GM18867 (cell line): ENCODE measurements around the gene RPRM.
"Not testable (repeated sequence)": the region's sequence is repeated elsewhere in the genome, so short reads cannot be mapped to it uniquely, and the experiment has no call there.

Experiments used
- ATAC-seq: cut with Tn5 transposase; IDR thresholded peaks from one replicate; pipeline ENCODE4 v1.9.1; 2021; ENCODE audit warnings: mild to moderate bottlenecking, moderate library complexity; ENCODE audit not compliant: unreplicated experiment

The RPRM gene

DNA sequence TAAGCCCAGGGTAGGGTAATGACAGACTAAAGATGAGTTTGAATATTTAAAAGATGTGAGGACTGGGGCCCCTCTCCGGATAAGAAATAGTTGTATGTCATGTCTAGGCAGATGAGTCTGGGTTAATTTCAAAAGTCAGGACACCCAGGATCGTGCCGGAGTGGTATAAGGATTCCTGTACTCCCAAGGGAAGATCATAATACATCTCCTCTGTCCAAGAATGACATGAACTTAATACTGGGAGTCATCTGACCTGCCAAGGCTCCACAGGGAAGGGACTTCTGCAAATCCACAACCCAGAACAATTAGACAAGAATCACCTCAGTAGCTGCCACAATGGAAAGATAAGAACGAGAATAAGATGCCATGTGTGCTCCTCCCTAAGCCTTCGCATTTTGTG is 17.1 kb downstream of the RPRM start:
- ATAC-seq, result no peak

DNA sequence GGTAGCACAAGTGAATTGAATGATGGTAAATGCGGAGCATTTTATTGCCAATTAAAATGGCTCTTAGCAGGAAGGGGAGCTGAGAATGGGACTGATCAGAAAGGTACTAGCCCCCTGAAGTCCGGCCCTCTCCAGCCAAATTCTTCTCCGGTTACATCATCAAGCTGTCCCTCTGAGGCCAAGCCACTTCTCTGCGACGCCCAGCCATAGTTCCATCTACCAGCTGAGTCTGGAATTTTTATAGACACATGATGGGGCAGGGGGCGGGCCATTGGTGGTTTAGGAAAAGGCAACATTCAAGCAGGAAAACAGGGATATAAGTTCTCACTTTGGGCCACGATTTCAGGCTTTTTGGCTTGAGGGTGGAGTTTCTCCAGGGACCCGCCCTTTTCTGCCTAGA is 22.7 kb downstream of the RPRM start:
- ATAC-seq, result no peak

DNA sequence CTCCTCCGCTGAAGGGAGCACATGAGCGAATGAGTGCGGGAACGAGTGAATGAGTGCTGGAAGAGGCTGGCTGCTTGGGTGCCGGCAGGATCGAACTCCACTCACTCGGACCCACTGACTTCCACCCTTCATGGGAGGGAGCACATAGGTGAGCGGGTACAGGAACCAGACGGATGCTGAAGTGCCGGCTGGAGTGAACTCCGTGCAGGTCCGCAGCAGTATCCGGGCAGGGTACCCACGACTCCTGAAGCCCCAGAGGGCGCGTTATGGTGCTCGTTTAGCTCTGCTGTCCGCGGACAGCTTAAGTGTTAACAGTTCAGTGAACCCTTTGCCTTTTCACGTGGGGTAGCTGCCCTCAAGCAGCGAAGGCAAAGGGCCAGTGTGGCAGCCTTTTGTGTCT is 23.2 kb downstream of the RPRM start:
- no peak for ATAC-seq

DNA sequence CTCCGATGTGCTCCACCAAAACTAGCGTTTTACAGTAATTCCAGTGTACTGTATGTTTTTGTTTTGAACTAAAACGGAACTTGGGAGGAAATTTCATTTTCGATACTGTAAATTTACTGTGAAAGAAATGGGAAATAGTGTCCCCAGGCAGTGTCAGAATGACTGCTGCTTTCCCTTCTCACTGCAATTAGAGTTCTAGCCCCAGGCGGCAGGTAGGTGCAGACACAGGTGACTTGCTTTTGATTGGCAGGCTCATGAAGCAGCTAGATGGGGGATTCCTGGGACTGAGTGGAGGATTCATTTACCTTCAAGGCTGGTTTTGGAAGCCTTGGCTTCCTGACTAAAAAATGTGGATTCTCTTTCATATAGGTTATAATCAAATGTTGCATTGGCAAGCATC is 27.0 kb downstream of the RPRM start:
- no peak for ATAC-seq

DNA sequence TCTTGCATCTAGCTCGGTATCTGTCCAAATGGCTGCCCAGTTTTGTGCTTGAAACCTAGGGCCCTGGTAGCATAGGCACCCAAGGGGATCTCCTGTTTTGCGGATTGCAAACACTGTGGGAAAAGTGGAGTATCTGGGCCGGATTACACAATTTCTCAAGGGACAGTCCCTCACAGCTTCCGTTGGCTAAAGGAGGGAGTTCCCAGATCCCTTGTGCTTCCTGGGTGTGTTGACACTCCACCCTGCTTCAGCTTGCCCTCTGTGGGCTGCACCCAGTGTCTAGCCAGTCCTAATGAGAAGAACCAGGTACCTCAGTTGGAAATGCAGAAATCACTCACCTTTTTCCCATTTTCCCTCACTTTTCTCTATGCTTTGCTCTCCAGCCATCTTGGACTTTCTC is 35.5 kb downstream of the RPRM start:
- no peak for ATAC-seq

DNA sequence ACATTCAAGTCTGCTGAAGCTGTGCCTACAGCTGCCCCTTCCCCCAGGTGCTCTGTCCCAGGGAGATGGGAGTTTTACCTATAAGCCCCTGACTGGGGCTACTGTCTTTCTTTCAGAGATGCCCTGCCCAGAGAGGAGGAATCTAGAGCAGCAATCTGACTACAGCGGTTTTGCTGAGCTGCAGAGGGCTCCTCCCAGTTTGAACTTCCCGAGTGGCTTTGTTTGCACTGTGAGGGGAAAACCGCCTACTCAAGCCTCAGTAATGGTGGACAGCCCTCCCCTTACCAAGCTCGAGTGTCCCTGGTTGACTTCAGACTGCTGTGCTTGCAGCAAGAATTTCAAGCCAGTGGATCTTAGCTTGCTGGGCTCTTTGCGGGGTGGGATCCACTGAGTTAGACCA is 35.9 kb downstream of the RPRM start:
- ATAC-seq, result not testable (repeated sequence)

DNA sequence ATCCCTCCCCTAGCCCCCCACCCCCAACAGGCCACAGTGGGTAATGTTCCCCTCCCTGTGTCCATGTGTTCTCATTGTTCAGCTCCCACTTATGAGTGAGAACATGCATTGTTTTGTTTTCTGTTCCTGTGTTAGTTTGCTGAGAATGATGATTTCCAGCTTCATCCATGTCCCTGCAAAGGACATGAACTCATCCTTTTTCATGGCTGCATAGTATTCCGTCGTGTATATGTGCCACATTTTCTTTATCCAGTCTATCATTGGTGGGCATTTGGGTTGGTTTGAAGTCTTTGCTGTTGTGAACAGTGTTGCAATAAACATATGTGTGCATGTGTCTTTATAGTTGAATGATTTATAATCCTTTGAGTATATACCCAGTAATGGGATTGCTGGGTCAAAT is 38.5 kb downstream of the RPRM start:
- ATAC-seq, result not testable (repeated sequence)

DNA sequence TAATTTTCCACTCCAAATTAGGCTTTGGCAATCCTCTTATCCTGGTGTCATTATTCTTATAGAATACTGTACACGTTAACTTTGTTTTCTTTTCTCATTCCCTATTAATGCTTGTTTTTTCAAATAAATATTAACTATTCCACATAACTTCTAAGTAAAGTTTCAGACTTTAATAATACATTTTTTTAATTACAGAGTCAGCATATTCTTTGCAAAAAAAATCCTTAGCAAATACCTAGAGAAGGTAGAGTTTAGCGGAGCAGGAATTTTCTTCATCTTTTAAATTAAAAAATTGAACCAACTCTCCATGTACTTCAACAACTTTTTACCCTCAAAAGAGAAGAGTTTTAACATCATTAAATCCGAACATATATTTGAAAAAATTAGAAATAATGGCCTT is 45.2 kb downstream of the RPRM start:
- ATAC-seq, result no peak

DNA sequence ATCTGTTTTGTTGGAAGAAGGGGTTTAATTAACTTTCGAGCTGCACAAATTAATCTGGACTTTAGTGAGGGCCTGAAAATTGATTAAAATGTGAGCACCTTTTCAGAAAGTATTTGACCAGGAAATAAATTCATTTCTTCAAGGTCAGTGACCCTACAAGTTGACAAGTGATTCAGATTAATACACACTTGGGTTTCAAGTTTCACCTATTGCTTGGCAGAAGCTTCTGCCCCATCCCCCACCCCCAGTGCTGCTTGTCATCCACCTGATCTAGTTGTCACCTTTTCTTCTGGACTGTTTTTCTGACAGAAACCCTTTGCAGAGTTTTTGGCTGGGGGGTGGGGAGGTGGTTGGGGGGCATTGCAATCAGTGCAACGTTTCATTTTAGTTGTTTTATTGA is 46.2 kb downstream of the RPRM start:
- ATAC-seq, result no peak

DNA sequence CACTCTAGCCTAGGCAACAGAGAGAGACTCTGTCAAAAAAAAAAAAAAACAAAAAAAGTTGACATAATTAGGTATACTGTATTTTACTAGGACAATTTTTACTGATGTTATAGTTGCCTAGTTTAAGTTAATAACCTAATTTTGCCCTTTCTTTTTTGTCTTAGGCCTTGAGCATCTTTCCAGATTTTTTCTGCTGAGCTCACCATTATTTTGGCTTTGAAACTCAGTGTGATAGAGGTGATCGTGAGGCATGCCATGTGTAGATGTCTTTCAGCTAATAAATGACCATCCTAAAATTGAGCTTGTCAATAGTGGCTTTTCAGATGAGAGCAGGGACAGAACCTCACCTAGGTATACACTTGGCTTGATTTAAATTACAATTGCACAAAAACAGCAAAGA is 47.4 kb downstream of the RPRM start:
- no peak for ATAC-seq
